ENCODE measurements around the gene TMEM237.

- TF ChIP-seq CTCF (tag by site-specific recombination; IDR thresholded peaks at IDR 0.05): no peak
- TF ChIP-seq ZNF830 (tag by site-specific recombination; IDR thresholded peaks at IDR 0.05; ENCODE audit: low read depth): no peak
- TF ChIP-seq ZNF138 (tag by site-specific recombination; IDR thresholded peaks at IDR 0.05; ENCODE audit: borderline replicate concordance): no peak
- TF ChIP-seq ZEB2 (tag by site-specific recombination; IDR thresholded peaks at IDR 0.05): no peak
- TF ChIP-seq SP2 (tag by site-specific recombination; IDR thresholded peaks at IDR 0.05): no peak
- TF ChIP-seq ZNF292 (tag by site-specific recombination; IDR thresholded peaks at IDR 0.05; ENCODE audit: borderline replicate concordance, low read depth): no peak
- no peak for TF ChIP-seq ZSCAN18 (tag by site-specific recombination; IDR thresholded peaks at IDR 0.05)
- TF ChIP-seq ZNF768 (tag by site-specific recombination; IDR thresholded peaks at IDR 0.05): no peak
- TF ChIP-seq ZNF561 (tag by site-specific recombination; IDR thresholded peaks at IDR 0.05; ENCODE audit: borderline replicate concordance): no peak
- TF ChIP-seq ZNF677 (tag by site-specific recombination; IDR thresholded peaks at IDR 0.05): no peak
- TF ChIP-seq SALL2 (tag by site-specific recombination; IDR thresholded peaks at IDR 0.05; ENCODE audit: borderline replicate concordance): no peak
- no peak for TF ChIP-seq ZNF654 (tag by site-specific recombination; IDR thresholded peaks at IDR 0.05; ENCODE audit: low read depth)
Observed at GRCh38 chr2:201631041-201631440, 12.3 kb downstream of the TMEM237 start.

All from HEK293 (cell line).